Measurements from ENCODE around the gene APOL4. TPM values are rescaled to one million over a fixed set of nuclear protein-coding genes. Genes with fewer than 3 reads are reported as not detected.
"Not testable (repeated sequence)": the region's sequence is repeated elsewhere in the genome, so short reads cannot be mapped to it uniquely, and the experiment has no call there.

Gene APOL4, protein sequence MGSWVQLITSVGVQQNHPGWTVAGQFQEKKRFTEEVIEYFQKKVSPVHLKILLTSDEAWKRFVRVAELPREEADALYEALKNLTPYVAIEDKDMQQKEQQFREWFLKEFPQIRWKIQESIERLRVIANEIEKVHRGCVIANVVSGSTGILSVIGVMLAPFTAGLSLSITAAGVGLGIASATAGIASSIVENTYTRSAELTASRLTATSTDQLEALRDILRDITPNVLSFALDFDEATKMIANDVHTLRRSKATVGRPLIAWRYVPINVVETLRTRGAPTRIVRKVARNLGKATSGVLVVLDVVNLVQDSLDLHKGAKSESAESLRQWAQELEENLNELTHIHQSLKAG
- total RNA-seq, result 10 to 100 TPM in 1 of 9 donors, 1 to 10 TPM in 7, not detected in 1; 1.2 to 10.0 (median 3.9) TPM
- 1 to 10 TPM; 2.1 to 3.6 (median 3.4) TPM for polyA plus RNA-seq
- long read RNA-seq, donor 1, result 0 reads
- long read RNA-seq, donor 2, result 0 reads
- long read RNA-seq, donor 3, result 0 reads
- long read RNA-seq, donor 4, partial matches to known transcripts, result 5 of 5 reads
- long read RNA-seq, donor 4, other reads (novel, unspliced or antisense), result 0 of 5 reads
- long read RNA-seq, donor 5, partial matches to known transcripts, result 3 of 4 reads
- long read RNA-seq, donor 5, other reads (novel, unspliced or antisense), result 1 of 4 reads
- long read RNA-seq, donor 6, partial matches to known transcripts, result 1 of 1 reads
- long read RNA-seq, donor 6, other reads (novel, unspliced or antisense), result 0 of 1 reads
- long read RNA-seq, donor 7, result 0 reads
- long read RNA-seq, donor 8, result 0 reads
- long read RNA-seq, donor 9, result 0 reads
- long read RNA-seq, donor 10, result 0 reads

DNA sequence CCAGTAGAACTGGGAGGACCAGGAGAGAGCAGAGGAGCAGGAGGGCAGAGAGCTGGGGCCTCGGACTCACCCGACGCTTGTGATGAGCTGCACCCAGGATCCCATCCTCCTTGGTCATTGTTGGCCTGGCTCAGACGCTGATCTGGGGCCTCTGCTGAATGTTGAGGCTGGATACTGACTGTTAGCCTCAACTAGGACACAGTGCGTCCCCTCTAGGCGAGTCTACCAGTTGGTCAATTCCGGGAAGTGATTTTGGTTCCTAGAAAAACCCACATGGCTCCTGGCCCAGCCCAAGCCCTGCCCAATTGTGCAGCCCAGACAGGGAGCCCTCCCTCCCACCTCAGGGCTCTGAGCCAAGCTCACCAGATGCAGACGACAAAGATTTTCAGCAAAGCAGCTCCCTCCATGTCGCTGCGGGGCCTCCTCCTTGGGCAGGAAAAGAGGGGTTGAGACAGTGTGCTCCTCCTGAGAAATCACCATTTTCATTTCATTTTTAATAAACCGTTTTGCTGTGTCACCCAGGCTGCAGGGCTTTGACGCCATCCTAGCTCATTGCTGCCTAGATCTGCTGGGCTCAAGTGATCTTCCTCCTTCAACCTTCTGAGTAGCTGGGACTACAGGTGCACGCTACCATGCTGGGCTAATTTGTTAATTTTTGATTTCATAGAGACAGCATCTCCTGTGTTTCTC lies at the start of gene APOL4:
Gene APOL4 (minus strand): TSS at position 180 of the 690 bp plus-strand sequence. CDS start 75 bp downstream, at position 105.
- intact Hi-C loops (cut with DNase I), result no loop called here
- H3K27me3 ChIP-seq, result no peaks in the 10 kb centered on the region
- no peaks in the 10 kb centered on the region for H3K36me3 ChIP-seq (replicated peaks in 1 of 2)
- TF ChIP-seq, protein P1, sequence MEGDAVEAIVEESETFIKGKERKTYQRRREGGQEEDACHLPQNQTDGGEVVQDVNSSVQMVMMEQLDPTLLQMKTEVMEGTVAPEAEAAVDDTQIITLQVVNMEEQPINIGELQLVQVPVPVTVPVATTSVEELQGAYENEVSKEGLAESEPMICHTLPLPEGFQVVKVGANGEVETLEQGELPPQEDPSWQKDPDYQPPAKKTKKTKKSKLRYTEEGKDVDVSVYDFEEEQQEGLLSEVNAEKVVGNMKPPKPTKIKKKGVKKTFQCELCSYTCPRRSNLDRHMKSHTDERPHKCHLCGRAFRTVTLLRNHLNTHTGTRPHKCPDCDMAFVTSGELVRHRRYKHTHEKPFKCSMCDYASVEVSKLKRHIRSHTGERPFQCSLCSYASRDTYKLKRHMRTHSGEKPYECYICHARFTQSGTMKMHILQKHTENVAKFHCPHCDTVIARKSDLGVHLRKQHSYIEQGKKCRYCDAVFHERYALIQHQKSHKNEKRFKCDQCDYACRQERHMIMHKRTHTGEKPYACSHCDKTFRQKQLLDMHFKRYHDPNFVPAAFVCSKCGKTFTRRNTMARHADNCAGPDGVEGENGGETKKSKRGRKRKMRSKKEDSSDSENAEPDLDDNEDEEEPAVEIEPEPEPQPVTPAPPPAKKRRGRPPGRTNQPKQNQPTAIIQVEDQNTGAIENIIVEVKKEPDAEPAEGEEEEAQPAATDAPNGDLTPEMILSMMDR (IDR thresholded peaks at IDR 0.05), result no peak
- no peak for TF ChIP-seq POLR2A (IDR thresholded peaks at IDR 0.05)
- peak within 1 kb of the TSS in 2 of 5 donors; percentile 38 to 40 for H3K27ac ChIP-seq
- WGBS, 4 donors, result 28 to 54% (median 46%) methylated on average over 6 to 13 of the region's 13 CpGs
- H3K4me1 ChIP-seq (replicated peaks in 1 of 2), result peaks cover 7 to 14% of the 10 kb centered on the region in 2 donors
- peak; percentile 43 to 86 (median 66) for DNase-seq
- H3K4me3 ChIP-seq, result no peak within 1 kb of the TSS
- no peaks in the 10 kb centered on the region for H3K9me3 ChIP-seq (replicated peaks in 1 of 3)

DNA sequence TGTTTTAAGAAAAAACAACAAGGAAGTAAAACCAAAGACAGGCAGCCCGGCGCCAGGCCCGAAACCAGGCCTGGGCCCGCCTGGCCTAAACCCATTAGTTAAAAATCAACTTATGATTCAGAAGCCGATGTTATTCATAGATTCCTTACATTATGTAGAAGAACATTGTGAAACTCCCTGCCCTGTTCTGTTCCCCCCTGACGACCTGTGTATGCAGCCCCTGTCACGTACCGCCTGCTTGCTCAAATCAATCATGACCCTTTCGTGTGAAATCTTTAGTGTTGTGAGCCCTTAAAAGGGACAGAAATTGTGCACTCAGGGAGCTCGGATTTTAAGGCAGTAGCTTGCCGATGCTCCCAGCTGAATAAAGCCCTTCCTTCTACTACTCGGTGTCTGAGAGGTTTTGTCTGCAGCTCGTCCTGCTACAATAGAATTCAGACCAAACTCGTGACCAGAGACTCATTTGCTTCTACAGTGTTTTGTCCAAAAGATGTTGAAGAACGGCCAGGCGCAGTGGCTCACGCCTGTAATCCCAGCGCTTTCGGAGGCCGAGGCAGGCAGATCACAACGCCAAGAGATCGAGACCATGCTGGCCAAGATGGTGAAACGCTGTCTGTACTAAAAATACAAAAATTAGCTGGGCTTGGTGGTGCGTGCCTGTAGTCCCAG lies 48.8 kb upstream of the APOL4 start:
- H3K9me3 ChIP-seq (replicated peaks in 1 of 3); H3K36me3 ChIP-seq (replicated peaks in 1 of 2); H3K4me3 ChIP-seq; H3K27me3 ChIP-seq; intact Hi-C loops (cut with DNase I); H3K27ac ChIP-seq: not testable (repeated sequence)
- peaks cover 0 to 22% of the 10 kb centered on the region in 2 donors for H3K4me1 ChIP-seq (replicated peaks in 1 of 2)
- WGBS, 4 donors, result 84 to 89% (median 87%) methylated on average over 24 of the region's 24 CpGs
- peak in 1 of 7 donors; percentile 31 for DNase-seq

DNA sequence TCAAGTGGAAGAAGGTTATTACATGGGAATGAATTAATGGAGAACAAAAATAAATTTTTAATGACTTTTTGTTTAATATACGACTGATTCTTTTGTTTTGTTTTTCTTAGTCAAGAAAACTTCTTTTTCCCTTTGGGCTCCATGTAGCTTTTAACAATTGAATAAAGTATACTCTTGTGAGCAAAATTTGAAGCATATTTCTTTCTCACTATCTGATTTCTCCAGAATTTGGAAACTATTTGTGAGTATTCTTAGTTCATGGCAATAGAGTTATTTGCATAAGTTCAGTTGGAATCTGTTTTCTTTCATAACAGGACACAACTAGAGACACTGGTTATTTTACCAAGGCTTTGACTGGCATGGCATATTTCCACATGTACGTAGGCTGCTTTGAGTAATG lies 47.6 kb upstream of the APOL4 start:
- Histone ChIP-seq H3K27me3 (no peaks in the 10 kb centered on the region), H3K4me1 (replicated peaks in 1 of 2) (peaks cover 0 to 11% of the 10 kb centered on the region in 2 donors), H3K4me3 (no peak overlapping the region), H3K9me3 (replicated peaks in 1 of 3) (no peaks in the 10 kb centered on the region), H3K27ac (no peak overlapping the region), H3K36me3 (replicated peaks in 1 of 2) (no peaks in the 10 kb centered on the region)
- no peak for DNase-seq
- intact Hi-C loops (cut with DNase I), result no loop called here
- TF ChIP-seq, protein P1 (IDR thresholded peaks at IDR 0.05), result no peak
- TF ChIP-seq POLR2A (IDR thresholded peaks at IDR 0.05), result no peak
- WGBS, 4 donors, result 84 to 92% (median 90%) methylated on average over 2 of the region's 2 CpGs

DNA sequence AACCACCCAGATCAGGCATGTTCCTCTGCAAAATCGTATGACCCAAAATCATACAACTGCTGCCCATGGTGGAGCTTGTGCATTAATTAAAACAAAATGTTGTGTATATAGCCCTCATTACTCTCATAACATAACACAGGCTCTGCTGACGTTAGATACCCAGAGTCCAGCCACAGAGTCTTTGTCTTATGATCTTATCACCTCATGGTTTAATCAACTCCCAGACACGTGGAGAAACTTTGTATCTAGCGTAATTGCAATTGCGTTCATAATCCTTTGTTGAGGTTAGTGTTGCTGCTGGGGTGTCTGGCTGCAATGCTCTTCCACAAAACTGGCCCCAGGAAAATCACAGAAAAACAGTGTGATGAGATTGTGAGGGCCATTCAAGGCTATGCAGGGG lies 46.3 kb upstream of the APOL4 start:
- TF ChIP-seq, protein P1 (IDR thresholded peaks at IDR 0.05), result no peak
- TF ChIP-seq POLR2A (IDR thresholded peaks at IDR 0.05), result no peak
- no peaks in the 10 kb centered on the region for H3K36me3 ChIP-seq (replicated peaks in 1 of 2)
- H3K27ac ChIP-seq, result no peak overlapping the region
- H3K4me3 ChIP-seq, result no peak overlapping the region
- WGBS, 4 donors, result 56 to 75% (median 69%) methylated on average over 5 of the region's 5 CpGs
- intact Hi-C loops (cut with DNase I), result no loop called here
- H3K27me3 ChIP-seq, result no peaks in the 10 kb centered on the region
- H3K4me1 ChIP-seq (replicated peaks in 1 of 2), result no peaks in the 10 kb centered on the region
- no peak for DNase-seq
- H3K9me3 ChIP-seq (replicated peaks in 1 of 3), result no peaks in the 10 kb centered on the region
